GM12872 (cell line): Measurements from ENCODE around the gene CABLES2.

Experiments
- CTCF ChIP-seq: IDR thresholded peaks from 3 replicates; pipeline ENCODE4 v1.5.1; 2011; ENCODE audit warnings: low read depth, mild to moderate bottlenecking, low read length, moderate library complexity; ENCODE audit not compliant: insufficient read depth

CABLES2 gene

GRCh38 chr20:62445553-62446340 is 38.7 kb upstream of the CABLES2 start:
- no peak for TF ChIP-seq CTCF

- no peak for TF ChIP-seq CTCF
Measured at GRCh38 chr20:62444286-62444685, 37.2 kb upstream of the CABLES2 start.

GRCh38 chr20:62441987-62442539 is 35.0 kb upstream of the CABLES2 start:
- TF ChIP-seq CTCF = no peak

- TF ChIP-seq CTCF = no peak
Measured at GRCh38 chr20:62439218-62439617, 32.1 kb upstream of the CABLES2 start.

- TF ChIP-seq CTCF = no peak
Measured at GRCh38 chr20:62437927-62438326, 30.8 kb upstream of the CABLES2 start.

- no peak for TF ChIP-seq CTCF
Measured at GRCh38 chr20:62437496-62437895, 30.4 kb upstream of the CABLES2 start.

GRCh38 chr20:62436692-62437091 is 29.6 kb upstream of the CABLES2 start:
- TF ChIP-seq CTCF = no peak
